ENCODE measurements around the gene ACOXL. TPM values are rescaled to one million over a fixed set of nuclear protein-coding genes. Genes with fewer than 3 reads are reported as not detected.

ACOXL gene
- total RNA-seq, 2 donors from 2014 or later: 0.52 TPM; not detected in 1

DNA sequence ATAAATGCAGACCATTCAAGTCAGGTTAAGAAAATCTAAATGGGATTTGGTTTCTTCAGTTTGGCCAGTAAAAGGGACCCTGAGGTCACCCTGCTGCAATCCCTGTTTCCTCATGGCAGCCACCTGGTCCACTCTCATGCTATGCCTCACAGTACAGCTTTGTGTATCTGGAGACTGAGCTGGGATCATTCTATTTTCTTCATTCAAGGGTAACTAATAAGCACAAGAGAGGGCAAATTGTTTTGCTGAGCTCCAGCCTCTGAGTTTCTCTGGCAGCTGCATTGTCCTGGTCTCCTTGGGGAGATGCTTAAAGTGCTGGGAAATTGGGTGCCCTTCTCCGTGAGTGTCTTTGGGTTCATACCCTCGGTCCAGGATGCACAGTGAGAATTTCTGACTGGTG, 369.8 kb downstream of the ACOXL start:
- Histone ChIP-seq H3K36me3 (replicated peaks in 1 of 2; ENCODE audit: insufficient read depth in 1 of 2, low read depth in 2 of 2) (no peaks in the 10 kb centered on the region), H3K27me3 (no peaks in the 10 kb centered on the region), H3K4me3 (no peak overlapping the region), H3K4me1 (no peaks in the 10 kb centered on the region), H3K27ac (no peak overlapping the region), H3K9me3 (no peaks in the 10 kb centered on the region)
- 79 to 81% methylated on average over 2 of the region's 2 CpGs for WGBS, 2 donors
- TF ChIP-seq, protein P1, sequence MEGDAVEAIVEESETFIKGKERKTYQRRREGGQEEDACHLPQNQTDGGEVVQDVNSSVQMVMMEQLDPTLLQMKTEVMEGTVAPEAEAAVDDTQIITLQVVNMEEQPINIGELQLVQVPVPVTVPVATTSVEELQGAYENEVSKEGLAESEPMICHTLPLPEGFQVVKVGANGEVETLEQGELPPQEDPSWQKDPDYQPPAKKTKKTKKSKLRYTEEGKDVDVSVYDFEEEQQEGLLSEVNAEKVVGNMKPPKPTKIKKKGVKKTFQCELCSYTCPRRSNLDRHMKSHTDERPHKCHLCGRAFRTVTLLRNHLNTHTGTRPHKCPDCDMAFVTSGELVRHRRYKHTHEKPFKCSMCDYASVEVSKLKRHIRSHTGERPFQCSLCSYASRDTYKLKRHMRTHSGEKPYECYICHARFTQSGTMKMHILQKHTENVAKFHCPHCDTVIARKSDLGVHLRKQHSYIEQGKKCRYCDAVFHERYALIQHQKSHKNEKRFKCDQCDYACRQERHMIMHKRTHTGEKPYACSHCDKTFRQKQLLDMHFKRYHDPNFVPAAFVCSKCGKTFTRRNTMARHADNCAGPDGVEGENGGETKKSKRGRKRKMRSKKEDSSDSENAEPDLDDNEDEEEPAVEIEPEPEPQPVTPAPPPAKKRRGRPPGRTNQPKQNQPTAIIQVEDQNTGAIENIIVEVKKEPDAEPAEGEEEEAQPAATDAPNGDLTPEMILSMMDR (IDR thresholded peaks at IDR 0.05): no peak
- no peak for TF ChIP-seq POLR2A (IDR thresholded peaks at IDR 0.05)
- intact Hi-C loops (cut with DNase I): loop anchor here (10.0 kb wide), 1 partner anchor 613 kb away; no protein-coding TSS in a partner anchor
- DNase-seq (no peak), ATAC-seq (no peak)

DNA sequence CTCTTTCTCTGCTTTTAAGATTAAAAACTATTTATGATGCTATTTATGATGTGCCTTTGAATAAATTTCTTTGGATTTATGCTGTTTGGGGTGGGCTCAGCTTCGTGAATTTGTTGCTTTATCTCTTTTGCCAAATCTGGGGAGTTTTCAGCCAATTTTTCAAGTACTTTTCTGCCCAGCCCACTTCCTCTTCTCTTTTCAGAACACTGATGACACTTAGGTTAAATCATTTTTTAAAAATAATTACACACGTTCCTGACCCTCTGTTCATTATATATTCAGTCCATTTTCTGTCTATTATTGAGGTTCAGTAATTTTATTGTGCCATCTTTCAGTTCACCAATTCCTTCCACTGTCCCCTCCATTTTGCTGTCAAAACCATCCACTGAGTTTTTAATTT, 373.6 kb downstream of the ACOXL start:
- DNase-seq (no peak), ATAC-seq (no peak)
- Histone ChIP-seq H3K27me3 (no peaks in the 10 kb centered on the region), H3K27ac (no peak overlapping the region), H3K4me1 (no peaks in the 10 kb centered on the region), H3K4me3 (no peak overlapping the region), H3K9me3 (no peaks in the 10 kb centered on the region), H3K36me3 (replicated peaks in 1 of 2; ENCODE audit: insufficient read depth in 1 of 2, low read depth in 2 of 2) (no peaks in the 10 kb centered on the region)
- 43 to 56% methylated on average over 2 of the region's 2 CpGs for whole genome bisulfite sequencing, 2 donors
- intact Hi-C loops (cut with DNase I): loop anchor here (10.0 kb wide), 1 partner anchor 609 kb away; no protein-coding TSS in a partner anchor
- TF ChIP-seq POLR2A (IDR thresholded peaks at IDR 0.05): no peak
- TF ChIP-seq, protein P1 (IDR thresholded peaks at IDR 0.05): no peak

DNA sequence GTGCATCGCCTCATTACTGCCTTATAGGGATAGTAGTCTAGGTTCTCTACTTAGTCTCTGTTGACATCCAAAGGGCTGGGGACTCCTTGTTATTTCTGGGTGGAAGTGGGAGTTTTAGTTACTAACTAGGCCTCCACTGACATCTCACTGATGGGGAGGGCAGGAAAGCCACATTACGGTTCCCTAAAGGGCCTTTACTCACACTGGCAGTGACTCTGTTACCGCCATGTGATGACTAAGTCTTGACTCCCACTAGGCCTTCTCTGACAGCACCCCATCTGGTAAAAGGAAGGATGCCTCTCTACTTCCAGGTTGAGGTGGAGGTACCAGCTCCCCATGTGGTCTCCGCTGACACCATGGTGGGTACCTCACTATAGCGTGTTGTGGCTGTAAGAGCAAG, 374.3 kb downstream of the ACOXL start:
- H3K9me3 ChIP-seq: no peaks in the 10 kb centered on the region
- H3K36me3 ChIP-seq (replicated peaks in 1 of 2; ENCODE audit: insufficient read depth in 1 of 2, low read depth in 2 of 2): no peaks in the 10 kb centered on the region
- no peak overlapping the region for H3K4me3 ChIP-seq
- DNase-seq (no peak), ATAC-seq (no peak)
- H3K27ac ChIP-seq: no peak overlapping the region
- 89 to 95% methylated on average over 5 of the region's 5 CpGs for whole genome bisulfite sequencing, 2 donors
- H3K4me1 ChIP-seq: no peaks in the 10 kb centered on the region
- no peak for TF ChIP-seq POLR2A (IDR thresholded peaks at IDR 0.05)
- TF ChIP-seq, protein P1 (IDR thresholded peaks at IDR 0.05): no peak
- no peaks in the 10 kb centered on the region for H3K27me3 ChIP-seq
- intact Hi-C loops (cut with DNase I): loop anchor here (10.0 kb wide), 1 partner anchor 608 kb away; no protein-coding TSS in a partner anchor

DNA sequence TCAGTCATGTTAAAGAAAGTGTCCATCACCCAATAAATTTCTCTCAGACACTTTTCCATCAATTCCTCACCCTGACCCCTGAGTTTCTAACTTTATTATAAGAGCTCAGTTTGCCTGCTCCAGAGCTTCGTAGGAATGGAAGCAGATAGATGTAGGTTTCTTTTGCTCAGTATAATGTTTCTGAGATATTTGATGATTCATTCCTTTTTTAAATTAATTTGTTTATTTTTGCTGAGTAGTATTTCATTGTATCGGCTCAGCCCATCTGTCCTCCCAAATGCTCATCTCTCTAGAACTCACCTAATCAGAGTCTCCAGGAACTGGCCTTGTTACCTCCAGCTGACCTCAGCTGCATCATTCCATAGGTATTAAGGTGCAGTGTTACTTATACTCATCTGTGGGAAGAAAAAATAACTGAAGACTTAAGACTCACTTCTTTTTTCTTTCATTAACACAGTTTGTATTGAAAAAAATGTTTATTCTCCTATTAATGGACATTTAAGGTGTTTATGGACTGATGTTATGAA, 376.4 kb downstream of the ACOXL start:
- no peak for ATAC-seq
- Histone ChIP-seq H3K27ac (no peak overlapping the region), H3K4me1 (no peaks in the 10 kb centered on the region), H3K9me3 (no peaks in the 10 kb centered on the region), H3K36me3 (replicated peaks in 1 of 2; ENCODE audit: insufficient read depth in 1 of 2, low read depth in 2 of 2) (no peaks in the 10 kb centered on the region), H3K4me3 (no peak overlapping the region), H3K27me3 (no peaks in the 10 kb centered on the region)
- TF ChIP-seq, protein P1 (IDR thresholded peaks at IDR 0.05): no peak
- no peak for TF ChIP-seq POLR2A (IDR thresholded peaks at IDR 0.05)
- intact Hi-C loops (cut with DNase I): loop anchor here (10.0 kb wide), 1 partner anchor 606 kb away; no protein-coding TSS in a partner anchor
- 90 to 93% methylated on average over 2 of the region's 2 CpGs for WGBS, 2 donors
- no peak for DNase-seq

All from body of pancreas (tissue), 4 donors.